Mesenchymal stem cell (in vitro differentiated cells and primary cell): Measurements from ENCODE around the gene SCIN.

Experiments used
- DNase-seq: peaks from one replicate; pipeline ENCODE4 v3.0.0-alpha.2; 2013
- H2AFZ ChIP-seq: one replicate; pipeline ENCODE4 v1.6.1; 2013; ENCODE audit warnings: low read depth, mild to moderate bottlenecking, control low read depth, inconsistent platforms, low read length, moderate library complexity
- H2AK5ac ChIP-seq: 2 replicates; pipeline ENCODE4 v1.6.1; 2013; ENCODE audit warnings: low read length, moderate library complexity, mild to moderate bottlenecking, inconsistent platforms; ENCODE audit not compliant: severe bottlenecking
- H2BK120ac ChIP-seq: one replicate; pipeline ENCODE4 v1.6.1; 2013; ENCODE audit warnings: low read depth, mild to moderate bottlenecking, inconsistent platforms, low read length, moderate library complexity
- H2BK12ac ChIP-seq, 2 experiments: one replicate each; pipeline ENCODE4 v1.6.1; 2013; ENCODE audit warnings: inconsistent platforms in 2 of 2, low read length in 2 of 2, mild to moderate bottlenecking in 2 of 2, moderate library complexity in 2 of 2, control low read depth in 1 of 2
- H2BK15ac ChIP-seq: one replicate; pipeline ENCODE4 v1.6.1; 2013; ENCODE audit warnings: mild to moderate bottlenecking, low read depth, inconsistent platforms; ENCODE audit not compliant: poor library complexity, severe bottlenecking
- H2BK5ac ChIP-seq: 2 replicates; pipeline ENCODE4 v1.6.1; 2013; ENCODE audit warnings: low read depth, mild to moderate bottlenecking, low read length, control low read depth, inconsistent platforms; ENCODE audit not compliant: poor library complexity, severe bottlenecking
- H3K14ac ChIP-seq, 2 experiments: one replicate each; pipeline ENCODE4 v1.6.1; 2013; ENCODE audit warnings: inconsistent platforms in 2 of 2, low read length in 2 of 2, control low read depth in 1 of 2, mild to moderate bottlenecking in 1 of 2, moderate library complexity in 1 of 2
- H3K18ac ChIP-seq, 2 experiments: one replicate each; pipeline ENCODE4 v1.6.1; 2013; ENCODE audit warnings: inconsistent platforms in 2 of 2, low read length in 2 of 2, control low read depth in 1 of 2, low read depth in 1 of 2, mild to moderate bottlenecking in 1 of 2
- H3K23ac ChIP-seq, 2 experiments: one replicate each; pipeline ENCODE4 v1.6.1; 2013; ENCODE audit warnings: inconsistent platforms in 2 of 2, low read length in 2 of 2, mild to moderate bottlenecking in 2 of 2, moderate library complexity in 2 of 2, control low read depth in 1 of 2
- H3K27ac ChIP-seq: 2 replicates; pipeline ENCODE4 v1.5.1; 2013; ENCODE audit warnings: mild to moderate bottlenecking, moderate library complexity, low read length, control low read depth, inconsistent platforms; ENCODE audit not compliant: poor library complexity, severe bottlenecking
- H3K27me3 ChIP-seq, 2 experiments: 2 replicates each; pipeline versions ENCODE4 v1.6.1 to v1.7.0; 2013; ENCODE audit warnings: low read length in 2 of 2, mild to moderate bottlenecking in 2 of 2, moderate library complexity in 2 of 2, control low read depth in 1 of 2, inconsistent platforms in 1 of 2; ENCODE audit not compliant: control insufficient read depth in 1 of 2, insufficient read depth in 1 of 2
- H3K36me3 ChIP-seq, 2 experiments: 2 replicates each; pipeline versions ENCODE4 v1.6.1 to v1.7.0; 2013; ENCODE audit warnings: low read length in 2 of 2, control low read depth in 1 of 2, inconsistent platforms in 1 of 2, low read depth in 1 of 2, mild to moderate bottlenecking in 1 of 2; ENCODE audit not compliant: insufficient read depth in 2 of 2, control insufficient read depth in 1 of 2
- H3K4ac ChIP-seq, 2 experiments: one replicate each; pipeline ENCODE4 v1.6.1; 2013; ENCODE audit warnings: inconsistent platforms in 2 of 2, low read length in 2 of 2, mild to moderate bottlenecking in 2 of 2, moderate library complexity in 2 of 2, control low read depth in 1 of 2, low read depth in 1 of 2
- H3K4me1 ChIP-seq: 2 replicates; pipeline ENCODE4 v1.6.1; 2013; ENCODE audit warnings: low read depth, low read length, control low read depth; ENCODE audit not compliant: control insufficient read depth, insufficient read depth
- H3K4me2 ChIP-seq: 2 replicates; pipeline ENCODE4 v1.6.1; 2013; ENCODE audit warnings: low read length, mild to moderate bottlenecking, inconsistent platforms; ENCODE audit not compliant: poor library complexity, severe bottlenecking
- H3K4me3 ChIP-seq, 2 experiments: 2 replicates each; pipeline versions ENCODE4 v1.5.1 to v1.7.0; 2013; ENCODE audit warnings: low read length in 2 of 2, mild to moderate bottlenecking in 2 of 2, control low read depth in 1 of 2, low read depth in 1 of 2; ENCODE audit not compliant: insufficient read depth in 1 of 2
- H3K79me1 ChIP-seq: replicated peaks from 2 replicates; pipeline ENCODE4 v1.6.1; 2013; ENCODE audit warnings: mild to moderate bottlenecking, control low read depth, low read length, inconsistent platforms; ENCODE audit not compliant: poor library complexity, severe bottlenecking
- H3K9ac ChIP-seq: 2 replicates; pipeline ENCODE4 v1.7.0; 2013; ENCODE audit warnings: mild to moderate bottlenecking, low read length, moderate library complexity
- H3K9me3 ChIP-seq: 2 replicates; pipeline ENCODE4 v1.7.0; 2013; ENCODE audit warnings: mild to moderate bottlenecking, low read length; ENCODE audit not compliant: control insufficient read depth
- H4K8ac ChIP-seq: one replicate; pipeline ENCODE4 v1.6.1; 2013; ENCODE audit warnings: inconsistent platforms, mild to moderate bottlenecking, low read length, moderate library complexity
- H4K91ac ChIP-seq: one replicate; pipeline ENCODE4 v1.6.1; 2013; ENCODE audit warnings: mild to moderate bottlenecking, low read length, inconsistent platforms
- WGBS: methylation state at CpG from one replicate; pipeline ENCODE4 v1.1.7; 2013; ENCODE audit warnings: mixed read lengths; 5-methylcytosine and 5-hydroxymethylcytosine counted together

SCIN gene

GRCh38 chr7:12552876-12553275 is 17.6 kb upstream of the SCIN start:
- no peak overlapping the region for H3K18ac ChIP-seq
- H2BK12ac ChIP-seq = no peak overlapping the region
- no peak overlapping the region for H2AK5ac ChIP-seq
- no peak overlapping the region for H2AFZ ChIP-seq
- H3K27ac ChIP-seq = no peak overlapping the region
- H3K9me3 ChIP-seq = no peaks in the 10 kb centered on the region
- H3K4ac ChIP-seq = no peak overlapping the region
- 100% methylated on average over 1 of the region's 1 CpG for WGBS
- no peak overlapping the region for H2BK15ac ChIP-seq
- DNase-seq = no peak
- H3K79me1 ChIP-seq = no peaks in the 10 kb centered on the region
- no peak overlapping the region for H3K14ac ChIP-seq
- no peak overlapping the region for H3K4me2 ChIP-seq
- H2BK120ac ChIP-seq = no peak overlapping the region
- H3K36me3 ChIP-seq = no peaks in the 10 kb centered on the region
- H4K8ac ChIP-seq = no peak overlapping the region
- H3K4me1 ChIP-seq = peaks cover 2% of the 10 kb centered on the region
- H3K27me3 ChIP-seq = no peaks in the 10 kb centered on the region
- no peak overlapping the region for H3K4me3 ChIP-seq
- no peak overlapping the region for H3K9ac ChIP-seq
- no peak overlapping the region for H3K23ac ChIP-seq
- H2BK5ac ChIP-seq = no peak overlapping the region
- H4K91ac ChIP-seq = no peak overlapping the region

GRCh38 chr7:12553416-12553815 is 17.1 kb upstream of the SCIN start:
- no peak overlapping the region for H3K23ac ChIP-seq

DNA sequence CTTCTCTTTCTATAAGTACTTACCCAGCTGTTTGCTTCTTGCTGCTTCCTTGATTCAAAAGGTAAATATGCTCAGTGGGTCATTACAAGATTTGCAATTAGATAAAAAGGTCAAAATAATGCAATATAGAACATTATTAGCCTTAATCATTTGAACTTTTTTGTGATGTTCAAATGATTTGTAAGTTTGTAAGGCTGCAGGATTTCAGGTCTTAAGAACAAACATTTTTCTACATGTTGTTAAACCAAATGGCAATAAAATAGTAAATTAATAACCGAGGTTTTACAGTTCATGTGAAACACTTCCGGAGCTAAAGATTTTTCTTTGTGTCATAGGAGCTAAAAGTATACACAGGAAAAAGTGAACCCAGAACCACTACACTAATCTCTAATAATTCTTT is 16.2 kb upstream of the SCIN start:
- H3K4me3 ChIP-seq = no peak overlapping the region
- H4K8ac ChIP-seq = no peak overlapping the region
- no peak overlapping the region for H4K91ac ChIP-seq
- H3K36me3 ChIP-seq = no peaks in the 10 kb centered on the region
- no peak overlapping the region for H2BK5ac ChIP-seq
- H3K27me3 ChIP-seq = no peaks in the 10 kb centered on the region
- no peaks in the 10 kb centered on the region for H3K9me3 ChIP-seq
- peaks cover 2% of the 10 kb centered on the region for H3K4me1 ChIP-seq
- H3K4ac ChIP-seq = no peak overlapping the region
- H3K18ac ChIP-seq = no peak overlapping the region
- H3K23ac ChIP-seq = no peak overlapping the region
- H2BK120ac ChIP-seq = no peak overlapping the region
- H3K79me1 ChIP-seq = no peaks in the 10 kb centered on the region
- H3K4me2 ChIP-seq = no peak overlapping the region
- H2BK15ac ChIP-seq = no peak overlapping the region
- no peak overlapping the region for H3K14ac ChIP-seq
- DNase-seq = no peak
- 100% methylated on average over 2 of the region's 2 CpGs for WGBS
- peak overlapping the region; percentile 50 for H3K27ac ChIP-seq
- no peak overlapping the region for H2AFZ ChIP-seq
- no peak overlapping the region for H2BK12ac ChIP-seq
- no peak overlapping the region for H3K9ac ChIP-seq
- H2AK5ac ChIP-seq = no peak overlapping the region

More at GRCh38 chr7:12553416-12553815, 17.1 kb upstream of the SCIN start:
- DNase-seq = no peak
- Histone ChIP-seq H3K36me3 (no peaks in the 10 kb centered on the region), H2AFZ (no peak overlapping the region), H3K27me3 (no peaks in the 10 kb centered on the region), H3K4ac (no peak overlapping the region), H3K79me1 (no peaks in the 10 kb centered on the region), H3K27ac (peak overlapping the region; percentile 20), H2BK12ac (no peak overlapping the region), H3K18ac (no peak overlapping the region), H2BK5ac (peak overlapping the region; percentile 44), H3K9ac (no peak overlapping the region), H2BK15ac (no peak overlapping the region), H3K9me3 (no peaks in the 10 kb centered on the region), H2BK120ac (no peak overlapping the region), H3K4me3 (no peak overlapping the region), H4K8ac (no peak overlapping the region), H3K4me1 (peaks cover 2% of the 10 kb centered on the region), H4K91ac (no peak overlapping the region), H3K14ac (no peak overlapping the region), H3K4me2 (peak overlapping the region; percentile 47), H2AK5ac (no peak overlapping the region)

GRCh38 chr7:12554872-12555271 is 15.6 kb upstream of the SCIN start:
- no peak overlapping the region for H2AK5ac ChIP-seq
- no peak overlapping the region for H4K91ac ChIP-seq
- H3K79me1 ChIP-seq = no peaks in the 10 kb centered on the region
- H3K27ac ChIP-seq = peak overlapping the region; percentile 87
- no peak overlapping the region for H3K18ac ChIP-seq
- no peak overlapping the region for H2BK120ac ChIP-seq
- H3K9me3 ChIP-seq = no peaks in the 10 kb centered on the region
- DNase-seq = no peak
- H2BK12ac ChIP-seq = no peak overlapping the region
- peaks cover 2% of the 10 kb centered on the region for H3K4me1 ChIP-seq
- H3K36me3 ChIP-seq = no peaks in the 10 kb centered on the region
- no peaks in the 10 kb centered on the region for H3K27me3 ChIP-seq
- H2AFZ ChIP-seq = no peak overlapping the region
- H3K4me3 ChIP-seq = no peak overlapping the region
- no peak overlapping the region for H3K14ac ChIP-seq
- no peak overlapping the region for H3K23ac ChIP-seq
- H2BK15ac ChIP-seq = no peak overlapping the region
- no peak overlapping the region for H3K4me2 ChIP-seq
- no peak overlapping the region for H3K9ac ChIP-seq
- H2BK5ac ChIP-seq = no peak overlapping the region
- WGBS = 70% methylated on average over 5 of the region's 6 CpGs
- H4K8ac ChIP-seq = no peak overlapping the region
- no peak overlapping the region for H3K4ac ChIP-seq
